DOHH2 (cell line): ENCODE data around the gene NEDD4L.

Experiments used
- H3F3A ChIP-seq: fragments of 200-600 bp; sonication (generic), shearing (Covaris generic); 2 replicates; pipeline ENCODE4 v1.6.0; 2016; ENCODE audit warnings: antibody characterized with exemption, mild to moderate bottlenecking; ENCODE audit not compliant: control insufficient read depth, insufficient read depth
- H3K27ac ChIP-seq: fragments of 200-600 bp; sonication (generic); 2 replicates; pipeline ENCODE4 v1.5.1; 2014; ENCODE audit warnings: low read depth, mild to moderate bottlenecking, low read length, moderate library complexity
- H3K27me3 ChIP-seq: fragments of 200-600 bp; sonication (generic); 2 replicates; pipeline ENCODE4 v1.6.1; 2014; ENCODE audit warnings: mild to moderate bottlenecking, low read length, mixed read lengths; ENCODE audit not compliant: control insufficient read depth
- H3K36me3 ChIP-seq: fragments of 200-600 bp; sonication (generic); 2 replicates; pipeline ENCODE4 v1.6.1; 2014; ENCODE audit warnings: mild to moderate bottlenecking, low read length, moderate library complexity, mixed read lengths; ENCODE audit not compliant: control insufficient read depth
- H3K4me1 ChIP-seq: fragments of 200-600 bp; sonication (generic); 2 replicates; pipeline ENCODE4 v1.6.1; 2014; ENCODE audit warnings: mild to moderate bottlenecking, low read length, mixed read lengths; ENCODE audit not compliant: control insufficient read depth
- H3K4me2 ChIP-seq: fragments of 200-600 bp; sonication (generic); 2 replicates; pipeline ENCODE4 v1.6.0; 2014; ENCODE audit warnings: mild to moderate bottlenecking, low read length, moderate library complexity
- H3K4me3 ChIP-seq: fragments of 200-600 bp; sonication (generic); 2 replicates; pipeline ENCODE4 v1.5.1; 2014; ENCODE audit warnings: mild to moderate bottlenecking, low read length, mixed read lengths
- H3K79me2 ChIP-seq: fragments of 200-600 bp; sonication (generic); 2 replicates; pipeline ENCODE4 v1.6.1; 2014; ENCODE audit warnings: mild to moderate bottlenecking, low read length, mixed read lengths; ENCODE audit not compliant: control insufficient read depth
- H3K9me2 ChIP-seq: fragments of 200-600 bp; sonication (generic); replicated peaks from 2 replicates; pipeline ENCODE4 v1.6.1; 2014; ENCODE audit warnings: mild to moderate bottlenecking, low read length, mixed read lengths; ENCODE audit not compliant: control insufficient read depth
- H3K9me3 ChIP-seq: fragments of 200-600 bp; sonication (generic); 2 replicates; pipeline ENCODE4 v1.6.1; 2014; ENCODE audit warnings: antibody characterized with exemption, low read length, mixed read lengths; ENCODE audit not compliant: control insufficient read depth, insufficient read depth
- H4K20me1 ChIP-seq: fragments of 200-600 bp; sonication (generic); 2 replicates; pipeline ENCODE4 v1.6.0; 2014; ENCODE audit warnings: low read depth, mild to moderate bottlenecking, antibody characterized with exemption, low read length, moderate library complexity; ENCODE audit not compliant: control insufficient read depth, insufficient read depth
- CTCF ChIP-seq: fragments of 200-600 bp; sonication (generic); IDR thresholded peaks from one replicate; pipeline ENCODE4 v1.5.1; 2014; ENCODE audit warnings: antibody characterized with exemption, mild to moderate bottlenecking, low read depth, low read length; ENCODE audit not compliant: poor library complexity, severe bottlenecking
- EZH2phosphoT487 ChIP-seq: fragments of 200-600 bp; sonication (generic); IDR thresholded peaks from 2 replicates; pipeline ENCODE4 v1.6.1; 2017; ENCODE audit warnings: borderline replicate concordance, mild to moderate bottlenecking, antibody characterized with exemption, low read length, moderate library complexity, mixed read lengths

The NEDD4L gene

GRCh38 chr18:58249712-58250111, 205.7 kb downstream of the NEDD4L start:
- H3K4me2 ChIP-seq: no peak overlapping the region
- no peak for TF ChIP-seq CTCF
- TF ChIP-seq EZH2phosphoT487: no peak
- H3K27me3 ChIP-seq: no peaks in the 10 kb centered on the region
- no peaks in the 10 kb centered on the region for H3K4me1 ChIP-seq
- H3F3A ChIP-seq: no peaks in the 10 kb centered on the region
- no peaks in the 10 kb centered on the region for H3K9me2 ChIP-seq
- H3K4me3 ChIP-seq: no peak overlapping the region
- H3K36me3 ChIP-seq: no peaks in the 10 kb centered on the region
- H4K20me1 ChIP-seq: no peaks in the 10 kb centered on the region
- no peak overlapping the region for H3K27ac ChIP-seq
- no peaks in the 10 kb centered on the region for H3K79me2 ChIP-seq
- no peaks in the 10 kb centered on the region for H3K9me3 ChIP-seq

GRCh38 chr18:58251416-58251815, 207.4 kb downstream of the NEDD4L start:
- H3K27ac ChIP-seq: no peak overlapping the region
- H3F3A ChIP-seq: no peaks in the 10 kb centered on the region
- peaks cover 2% of the 10 kb centered on the region; the same call in 1 of the 2 replicates for H3K4me1 ChIP-seq
- H3K4me2 ChIP-seq: no peak overlapping the region
- TF ChIP-seq EZH2phosphoT487 (no peak), CTCF (no peak)
- no peaks in the 10 kb centered on the region for H4K20me1 ChIP-seq
- H3K79me2 ChIP-seq: no peaks in the 10 kb centered on the region
- H3K36me3 ChIP-seq: peaks cover 2% of the 10 kb centered on the region
- H3K27me3 ChIP-seq: no peaks in the 10 kb centered on the region
- no peaks in the 10 kb centered on the region for H3K9me3 ChIP-seq
- H3K9me2 ChIP-seq: no peaks in the 10 kb centered on the region
- H3K4me3 ChIP-seq: no peak overlapping the region

GRCh38 chr18:58252166-58252565, 208.1 kb downstream of the NEDD4L start:
- Histone ChIP-seq H3K9me2 (no peaks in the 10 kb centered on the region), H3K4me1 (peaks cover 9% of the 10 kb centered on the region), H3F3A (0 out of 2 replicates have a peak, but pooled peaks cover 2% of the 10 kb centered on the region), H3K9me3 (no peaks in the 10 kb centered on the region), H3K4me3 (no peak overlapping the region), H3K4me2 (no peak overlapping the region), H3K79me2 (no peaks in the 10 kb centered on the region), H4K20me1 (no peaks in the 10 kb centered on the region; the same call in 1 of the 2 replicates), H3K36me3 (peaks cover 8% of the 10 kb centered on the region), H3K27me3 (no peaks in the 10 kb centered on the region), H3K27ac (no peak overlapping the region)
- TF ChIP-seq EZH2phosphoT487: no peak
- TF ChIP-seq CTCF: no peak
